Stimulated activated CD4-positive, alpha-beta T cell treated with anti-CD3 and anti-CD28 coated beads, Interleukin-4, amount 100 ng/mL, for 48 hours (primary cell): Measurements from ENCODE around the gene CCDC47.
"Not testable (repeated sequence)": the region's sequence is repeated elsewhere in the genome, so short reads cannot be mapped to it uniquely, and the experiment has no call there.

Experiments used
- DNase-seq, 2 donors: peaks; one replicate each; pipeline ENCODE4 v3.0.0-alpha.2; 2020; ENCODE audit warnings: low read depth in 2 of 2

Gene CCDC47

GRCh38 chr17:63773272-63774140 is at the start of gene CCDC47:
Gene CCDC47, minus strand, starts transcription at chr17:63773597. Its CDS starts 7,422 bp downstream, at chr17:63766175.
- DNase-seq, result peak; percentile 93 to 97

GRCh38 chr17:63822537-63822936 is 49.1 kb upstream of the CCDC47 start:
- DNase-seq, result no peak

GRCh38 chr17:63821804-63822203 is 48.4 kb upstream of the CCDC47 start:
- no peak for DNase-seq

- DNase-seq, result no peak
These were observed 47.7 kb upstream of the CCDC47 start for GRCh38 chr17:63820963-63821561.

GRCh38 chr17:63819585-63820537 is 46.5 kb upstream of the CCDC47 start:
- no peak for DNase-seq

- no peak for DNase-seq
These were observed 45.7 kb upstream of the CCDC47 start for GRCh38 chr17:63819131-63819530.

- no peak for DNase-seq
These were observed 44.5 kb upstream of the CCDC47 start for GRCh38 chr17:63817736-63818385.

GRCh38 chr17:63816669-63817068 is 43.3 kb upstream of the CCDC47 start:
- DNase-seq, result no peak

GRCh38 chr17:63816123-63816522 is 42.7 kb upstream of the CCDC47 start:
- no peak for DNase-seq

GRCh38 chr17:63809970-63810369 is 36.6 kb upstream of the CCDC47 start:
- no peak for DNase-seq

GRCh38 chr17:63805591-63805990 is 32.2 kb upstream of the CCDC47 start:
- no peak for DNase-seq

GRCh38 chr17:63804328-63804727 is 30.9 kb upstream of the CCDC47 start:
- DNase-seq, result no peak

GRCh38 chr17:63800783-63801182 is 27.4 kb upstream of the CCDC47 start:
- DNase-seq, result no peak

GRCh38 chr17:63798572-63799106 is 25.2 kb upstream of the CCDC47 start:
- DNase-seq, result no peak

GRCh38 chr17:63796375-63796774 is 23.0 kb upstream of the CCDC47 start:
- DNase-seq, result not testable (repeated sequence)

- DNase-seq, result no peak
These were observed 18.8 kb upstream of the CCDC47 start for GRCh38 chr17:63792055-63792729.

GRCh38 chr17:63790057-63790456 is 16.7 kb upstream of the CCDC47 start:
- no peak for DNase-seq

- DNase-seq, result no peak
These were observed 13.7 kb upstream of the CCDC47 start for GRCh38 chr17:63786971-63787711.

GRCh38 chr17:63786117-63786516 is 12.7 kb upstream of the CCDC47 start:
- no peak for DNase-seq

- DNase-seq, result no peak
These were observed 12.2 kb upstream of the CCDC47 start for GRCh38 chr17:63785556-63785955.
